Type B pancreatic cell (in vitro differentiated cells): ENCODE results near the gene MAP2K5. TPM values are rescaled to one million over a fixed set of nuclear protein-coding genes. Genes with fewer than 3 reads are reported as not detected.

Source experiments
- DNase-seq: peaks from one replicate; pipeline ENCODE4 v3.0.0; 2021; ENCODE audit warnings: mixed read lengths; ENCODE audit not compliant: unreplicated experiment; ENCODE audit errors: extremely low spot score
- H3K27ac Mint-ChIP-seq: 2 replicates; pipeline ENCODE4 v1.8.0; 2021; ENCODE audit warnings: mild to moderate bottlenecking, mixed read lengths
- H3K27me3 Mint-ChIP-seq: 2 replicates; pipeline ENCODE4 v1.8.0; 2021; ENCODE audit warnings: mixed read lengths
- H3K36me3 Mint-ChIP-seq: 2 replicates; pipeline ENCODE4 v1.8.0; 2021; ENCODE audit warnings: mixed read lengths
- H3K4me1 Mint-ChIP-seq: one replicate; pipeline ENCODE4 v1.8.0; 2021; ENCODE audit warnings: mixed read lengths; ENCODE audit not compliant: unreplicated experiment
- H3K4me3 Mint-ChIP-seq: 2 replicates; pipeline ENCODE4 v1.8.0; 2021; ENCODE audit warnings: mild to moderate bottlenecking, mixed read lengths
- H3K9me3 Mint-ChIP-seq: 2 replicates; pipeline ENCODE4 v1.8.0; 2021; ENCODE audit warnings: mixed read lengths
- CTCF ChIP-seq: fragments of 200-600 bp; sonication (generic); conservative IDR thresholded peaks from 2 replicates; pipeline ENCODE4 v1.5.0; 2021; ENCODE audit warnings: antibody characterized with exemption, mild to moderate bottlenecking
- total RNA-seq: library from RNA; stranded (reverse); gene quantifications from 2 replicates; pipeline ENCODE4 v1.2.1, GENCODE V29; 2021; ENCODE audit warnings: low replicate concordance

The MAP2K5 gene
- total RNA-seq, 1 donor from 2014 or later: 21.8 TPM

GRCh38 chr15:67832897-67833709, 290.6 kb downstream of the MAP2K5 start:
- DNase-seq: no peak
- peak overlapping the region; percentile 86 for H3K4me3 Mint-ChIP-seq
- H3K36me3 Mint-ChIP-seq: no peaks in the 10 kb centered on the region
- no peak overlapping the region for H3K27ac Mint-ChIP-seq
- H3K4me1 Mint-ChIP-seq: peaks cover 21% of the 10 kb centered on the region
- H3K27me3 Mint-ChIP-seq: peaks cover 90% of the 10 kb centered on the region
- no peak for TF ChIP-seq CTCF
- H3K9me3 Mint-ChIP-seq: no peaks in the 10 kb centered on the region

GRCh38 chr15:67833710-67834511, 291.4 kb downstream of the MAP2K5 start:
- Mint-ChIP-seq H3K4me1 (peaks cover 25% of the 10 kb centered on the region), H3K36me3 (no peaks in the 10 kb centered on the region), H3K27me3 (peaks cover 87% of the 10 kb centered on the region), H3K27ac (peak overlapping the region; percentile 27), H3K4me3 (peak overlapping the region; percentile 86), H3K9me3 (no peaks in the 10 kb centered on the region)
- TF ChIP-seq CTCF: peak; percentile 79
- DNase-seq: no peak

GRCh38 chr15:67834581-67835296, 292.2 kb downstream of the MAP2K5 start:
- Mint-ChIP-seq H3K27me3 (peaks cover 83% of the 10 kb centered on the region), H3K27ac (no peak overlapping the region), H3K4me1 (peaks cover 25% of the 10 kb centered on the region), H3K36me3 (no peaks in the 10 kb centered on the region), H3K9me3 (no peaks in the 10 kb centered on the region), H3K4me3 (peak overlapping the region; percentile 86)
- DNase-seq: no peak
- no peak for TF ChIP-seq CTCF

GRCh38 chr15:67835297-67836133, 293.0 kb downstream of the MAP2K5 start:
- Mint-ChIP-seq H3K36me3 (peaks cover 3% of the 10 kb centered on the region), H3K4me1 (peaks cover 29% of the 10 kb centered on the region), H3K9me3 (no peaks in the 10 kb centered on the region), H3K27ac (no peak overlapping the region), H3K27me3 (peaks cover 81% of the 10 kb centered on the region), H3K4me3 (peak overlapping the region; percentile 86)
- DNase-seq: no peak
- no peak for TF ChIP-seq CTCF

GRCh38 chr15:67836134-67836455, 293.6 kb downstream of the MAP2K5 start:
- H3K27me3 Mint-ChIP-seq: peaks cover 75% of the 10 kb centered on the region
- peak overlapping the region; percentile 86 for H3K4me3 Mint-ChIP-seq

More at GRCh38 chr15:67836134-67836455, 293.6 kb downstream of the MAP2K5 start:
- peaks cover 32% of the 10 kb centered on the region for H3K4me1 Mint-ChIP-seq
- no peak for DNase-seq
- no peak for TF ChIP-seq CTCF
- H3K27ac Mint-ChIP-seq: no peak overlapping the region
- H3K9me3 Mint-ChIP-seq: no peaks in the 10 kb centered on the region
- peaks cover 3% of the 10 kb centered on the region for H3K36me3 Mint-ChIP-seq
